Esophagus muscularis mucosa (tissue), 4 donors: Measurements from ENCODE around the gene TLNRD1. TPM values are rescaled to one million over a fixed set of nuclear protein-coding genes. Genes with fewer than 3 reads are reported as not detected.

ENCODE experiments used
- DNase-seq: peaks from one replicate; pipeline ENCODE4 v3.0.0-alpha.2; 2017; ENCODE audit errors: extremely low spot score
- H3K27ac ChIP-seq, 4 donors: fragments of 200-600 bp; sonication (generic); replicated peaks in 1 of 4; 1 replicate in 3 of 4; 2 replicates in 1 of 4; pipeline ENCODE4 v1.5.1; 2016 to 2019; ENCODE audit warnings: mild to moderate bottlenecking in 1 of 4
- H3K27me3 ChIP-seq, 4 donors: fragments of 200-600 bp; sonication (generic); one replicate each; pipeline versions ENCODE4 v1.5.1 to v1.6.0; 2016 to 2019
- H3K36me3 ChIP-seq, 4 donors: fragments of 200-600 bp; sonication (generic); one replicate each; pipeline ENCODE4 v1.5.1; 2016 to 2019
- H3K4me1 ChIP-seq, 4 donors: fragments of 200-600 bp; sonication (generic); one replicate each; pipeline ENCODE4 v1.5.1; 2016 to 2019
- H3K4me3 ChIP-seq, 4 donors: fragments of 200-600 bp; sonication (generic); 1 replicate in 2 of 4; 2 replicates in 2 of 4; pipeline ENCODE4 v1.5.1; 2016 to 2019; ENCODE audit warnings: mild to moderate bottlenecking in 4 of 4, moderate library complexity in 1 of 4
- H3K9me3 ChIP-seq, 4 donors: fragments of 200-600 bp; sonication (generic); 1 replicate in 3 of 4; 2 replicates in 1 of 4; pipeline ENCODE4 v1.5.1; 2016 to 2019
- CTCF ChIP-seq, 3 experiments: fragments of 200-600 bp in 2 of 3; fragments of 450-650 bp in 1 of 3; sonication (generic) in 2 of 3; IDR thresholded peaks; one replicate each; pipeline ENCODE4 v1.5.1; 2017 to 2019; ENCODE audit warnings: antibody characterized with exemption in 3 of 3, mild to moderate bottlenecking in 2 of 3, moderate library complexity in 1 of 3
- EP300 ChIP-seq: sonication (generic); formaldehyde crosslinking; IDR thresholded peaks from one replicate; pipeline ENCODE4 v1.6.1; 2017; ENCODE audit warnings: antibody characterized with exemption
- POLR2A ChIP-seq: fragments of 450-650 bp; IDR thresholded peaks from one replicate; pipeline ENCODE4 v1.6.1; 2017; ENCODE audit warnings: antibody characterized with exemption, moderate library complexity, mild to moderate bottlenecking, low read depth
- POLR2AphosphoS5 ChIP-seq, 2 donors: sonication (generic); formaldehyde crosslinking; IDR thresholded peaks; one replicate each; pipeline ENCODE4 v1.6.1; 2017; ENCODE audit warnings: antibody characterized with exemption in 2 of 2
- WGBS: methylation state at CpG from one replicate; pipeline ENCODE4 v1.1.5; 2018; 5-methylcytosine and 5-hydroxymethylcytosine counted together
- intact Hi-C: fragments of 100-400 bp; cut with DNase I; formaldehyde crosslinking; loops from one replicate; pipeline ENCODE4 v1.15.1; 2023
- small RNA-seq, 3 donors: library from RNA; depleted of rRNA; stranded (forward); fragments of <200 nt; gene quantifications; one replicate each; pipeline ENCODE3, GENCODE V24; 2016
- total RNA-seq, 4 donors: library from RNA; depleted of rRNA; stranded (reverse); fragments of >200 nt; gene quantifications; one replicate each; pipeline versions ENCODE4 v1.1.0 to v1.2.1, GENCODE V29; 2016

The TLNRD1 gene
- total RNA-seq, 4 donors from 2014 or later: 15.8 to 45.7 (median 33.1) TPM

GRCh38 chr15:81052046-81052445 is 51.3 kb downstream of the TLNRD1 start:
- TF ChIP-seq POLR2A (no peak), EP300 (no peak), POLR2AphosphoS5 (IDR thresholded peaks at IDR 0.05) (no peak), CTCF (IDR thresholded peaks at IDR 0.05) (no peak)
- intact Hi-C loops: no loop called here
- WGBS: 65% methylated on average over 2 of the region's 2 CpGs
- Histone ChIP-seq H3K4me3 (no peak overlapping the region), H3K4me1 (no peaks in the 10 kb centered on the region), H3K36me3 (no peaks in the 10 kb centered on the region), H3K27ac (no peak overlapping the region), H3K27me3 (no peaks in the 10 kb centered on the region), H3K9me3 (no peaks in the 10 kb centered on the region)
- no peak for DNase-seq

DNA sequence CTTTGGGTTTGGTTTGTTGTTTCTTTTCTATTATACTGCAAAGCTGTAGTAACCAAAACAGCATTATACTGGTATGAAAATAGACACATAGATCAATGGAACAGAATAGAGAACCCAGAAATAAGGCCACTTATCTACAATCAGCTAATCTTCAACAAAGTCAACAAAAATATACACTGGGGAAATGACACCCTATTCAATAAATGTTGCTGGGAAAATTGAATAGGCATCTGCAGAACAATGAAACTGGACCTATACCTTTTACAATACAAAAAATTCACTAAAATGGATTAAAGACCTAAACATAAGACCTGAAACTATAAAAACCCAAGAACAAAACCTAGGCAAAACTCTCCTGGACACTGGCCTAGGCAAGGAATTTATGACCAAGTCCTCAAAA is 52.9 kb downstream of the TLNRD1 start:
- H3K4me1 ChIP-seq: no peaks in the 10 kb centered on the region
- TF ChIP-seq CTCF (IDR thresholded peaks at IDR 0.05) (no peak), EP300 (no peak), POLR2AphosphoS5 (IDR thresholded peaks at IDR 0.05) (no peak), POLR2A (no peak)
- H3K27ac ChIP-seq: no peak overlapping the region
- intact Hi-C loops: no loop called here
- H3K9me3 ChIP-seq: peaks cover 0 to 7% (median 0%) of the 10 kb centered on the region in 4 donors
- no peaks in the 10 kb centered on the region for H3K36me3 ChIP-seq
- H3K4me3 ChIP-seq: no peak overlapping the region
- no peak for DNase-seq
- no peaks in the 10 kb centered on the region for H3K27me3 ChIP-seq

GRCh38 chr15:81054236-81054635 is 53.5 kb downstream of the TLNRD1 start:
- Histone ChIP-seq H3K27ac (no peak overlapping the region), H3K4me1 (no peaks in the 10 kb centered on the region), H3K27me3 (no peaks in the 10 kb centered on the region), H3K9me3 (peaks cover 0 to 7% (median 0%) of the 10 kb centered on the region in 4 donors), H3K4me3 (no peak overlapping the region), H3K36me3 (no peaks in the 10 kb centered on the region)
- no peak for TF ChIP-seq EP300
- no peak for TF ChIP-seq CTCF (IDR thresholded peaks at IDR 0.05)
- TF ChIP-seq POLR2AphosphoS5 (IDR thresholded peaks at IDR 0.05): no peak
- no peak for TF ChIP-seq POLR2A
- no peak for DNase-seq
- 83% methylated on average over 2 of the region's 2 CpGs for WGBS
- intact Hi-C loops: no loop called here

Small RNA genes within 50 kb of the gene (small RNA-seq; reads per million reads assigned to genes)
- gene MIR4514: 0 reads per million in 3 donors

Other genes with a start within 250 kb of the TLNRD1 start
- gene CEMIP, start 221.6 kb upstream of the TLNRD1 start, total RNA-seq: under 1 TPM in 3 of 4 donors, not detected in 1; 0.17 to 0.34 (median 0.26) TPM
- gene MESD, start 11.1 kb upstream of the TLNRD1 start, total RNA-seq: 10 to 100 TPM; 14.1 to 17.4 (median 14.5) TPM
- gene CFAP161, start 133.3 kb downstream of the TLNRD1 start, total RNA-seq: under 1 TPM in 2 of 4 donors, not detected in 2; 0.66 to 0.71 TPM
- gene IL16, start 196.0 kb downstream of the TLNRD1 start, total RNA-seq: 10 to 100 TPM; 13.5 to 34.9 (median 19.8) TPM